ENCODE data around the gene NFKBIE. TPM values are rescaled to one million over a fixed set of nuclear protein-coding genes. Genes with fewer than 3 reads are reported as not detected.
A peak's percentile ranks its signal among the peaks of the same experiment; 100 is the strongest.

NFKBIE gene
- polyA plus RNA-seq, 1 donor (not counting 4 experiments of a cell fraction or from before 2014, with no cell fraction given): 7.3 TPM

- Histone ChIP-seq H3K9me1 (ENCODE audit: control insufficient read depth, extremely low read depth, insufficient read depth, low read length) (no peaks in the 10 kb centered on the region), H4K20me1 (ENCODE audit: control insufficient read depth, extremely low read depth, insufficient read depth, low read length) (no peaks in the 10 kb centered on the region), H2AFZ (ENCODE audit: control insufficient read depth, low read length) (no peak overlapping the region), H3K27ac (ENCODE audit: control insufficient read depth, insufficient read depth, low read length) (no peak overlapping the region), H3K4me2 (ENCODE audit: control insufficient read depth, extremely low read depth, insufficient read depth, low read depth, low read length) (no peak overlapping the region), H3K36me3 (ENCODE audit: control insufficient read depth in 2 of 2, extremely low read depth in 1 of 2, insufficient read depth in 2 of 2, low read length in 2 of 2) (peaks cover 14 to 27% of the 10 kb centered on the region in 2 experiments), H3K9ac (ENCODE audit: control insufficient read depth, extremely low read depth, insufficient read depth, low read length) (no peak overlapping the region), H3K4me3 (ENCODE audit: control insufficient read depth in 2 of 3, extremely low read depth in 1 of 3, insufficient read depth in 2 of 3, low read depth in 1 of 3, low read length in 3 of 3) (no peak overlapping the region), H3K27me3 (ENCODE audit: control insufficient read depth, extremely low read depth, insufficient read depth, low read length) (no peaks in the 10 kb centered on the region), H3K9me3 (ENCODE audit: control insufficient read depth, low read depth, low read length) (no peaks in the 10 kb centered on the region), H3K79me2 (ENCODE audit: control insufficient read depth, insufficient read depth, low read length) (peaks cover 22% of the 10 kb centered on the region), H3K4me1 (ENCODE audit: control insufficient read depth, extremely low read depth, insufficient read depth, low read length) (peaks cover 35% of the 10 kb centered on the region)
- no peak for FAIRE-seq
- DNase-seq (ENCODE audit: low read depth, low spot score): no peak
- dilution Hi-C loops (cut with MboI; ENCODE audit: extremely low pct_ligation_motif_present, low sequenced_read_pairs): no loop called here
- TF ChIP-seq EZH2 (IDR thresholded peaks at IDR 0.05; ENCODE audit: low read length): no peak
- no peak for TF ChIP-seq CTCF (optimal IDR thresholded peaks at IDR 0.05 in 1 of 3, IDR thresholded peaks at IDR 0.05 in 1 of 3, conservative IDR thresholded peaks at IDR 0.05 in 1 of 3; ENCODE audit: extremely low read depth in 1 of 3, insufficient read depth in 2 of 3, low read length in 3 of 3)
Observed at GRCh38 chr6:44228031-44228430, 37.3 kb downstream of the NFKBIE start.

GRCh38 chr6:44227148-44227793 is 38.1 kb downstream of the NFKBIE start:
- Histone ChIP-seq H3K27me3 (ENCODE audit: control insufficient read depth, extremely low read depth, insufficient read depth, low read length) (no peaks in the 10 kb centered on the region), H4K20me1 (ENCODE audit: control insufficient read depth, extremely low read depth, insufficient read depth, low read length) (no peaks in the 10 kb centered on the region), H3K4me2 (ENCODE audit: control insufficient read depth, extremely low read depth, insufficient read depth, low read depth, low read length) (peak overlapping the region; percentile 52), H3K27ac (ENCODE audit: control insufficient read depth, insufficient read depth, low read length) (no peak overlapping the region), H3K9ac (ENCODE audit: control insufficient read depth, extremely low read depth, insufficient read depth, low read length) (peak overlapping the region; percentile 6), H3K4me3 (ENCODE audit: control insufficient read depth in 2 of 3, extremely low read depth in 1 of 3, insufficient read depth in 2 of 3, low read depth in 1 of 3, low read length in 3 of 3) (no peak overlapping the region), H3K9me1 (ENCODE audit: control insufficient read depth, extremely low read depth, insufficient read depth, low read length) (no peaks in the 10 kb centered on the region), H3K9me3 (ENCODE audit: control insufficient read depth, low read depth, low read length) (no peaks in the 10 kb centered on the region), H3K36me3 (ENCODE audit: control insufficient read depth in 2 of 2, extremely low read depth in 1 of 2, insufficient read depth in 2 of 2, low read length in 2 of 2) (peaks cover 14 to 23% of the 10 kb centered on the region in 2 experiments), H3K4me1 (ENCODE audit: control insufficient read depth, extremely low read depth, insufficient read depth, low read length) (peaks cover 37% of the 10 kb centered on the region), H2AFZ (ENCODE audit: control insufficient read depth, low read length) (no peak overlapping the region), H3K79me2 (ENCODE audit: control insufficient read depth, insufficient read depth, low read length) (peaks cover 22% of the 10 kb centered on the region)
- TF ChIP-seq CTCF (optimal IDR thresholded peaks at IDR 0.05 in 1 of 3, IDR thresholded peaks at IDR 0.05 in 1 of 3, conservative IDR thresholded peaks at IDR 0.05 in 1 of 3; ENCODE audit: extremely low read depth in 1 of 3, insufficient read depth in 2 of 3, low read length in 3 of 3) (no peak), EZH2 (IDR thresholded peaks at IDR 0.05; ENCODE audit: low read length) (no peak)
- FAIRE-seq (no peak), DNase-seq (ENCODE audit: low read depth, low spot score) (no peak)
- dilution Hi-C loops (cut with MboI; ENCODE audit: extremely low pct_ligation_motif_present, low sequenced_read_pairs): no loop called here
